NCI-H1417 (cell line): ENCODE results near the gene ZNF19.
"Not testable (repeated sequence)": the region's sequence is repeated elsewhere in the genome, so short reads cannot be mapped to it uniquely, and the experiment has no call there.

Experiments used
- DNase-seq, 3 experiments: peaks; one replicate each; lab custom pipeline; 2025; lab: John Stamatoyannopoulos, UW

The ZNF19 gene

DNA sequence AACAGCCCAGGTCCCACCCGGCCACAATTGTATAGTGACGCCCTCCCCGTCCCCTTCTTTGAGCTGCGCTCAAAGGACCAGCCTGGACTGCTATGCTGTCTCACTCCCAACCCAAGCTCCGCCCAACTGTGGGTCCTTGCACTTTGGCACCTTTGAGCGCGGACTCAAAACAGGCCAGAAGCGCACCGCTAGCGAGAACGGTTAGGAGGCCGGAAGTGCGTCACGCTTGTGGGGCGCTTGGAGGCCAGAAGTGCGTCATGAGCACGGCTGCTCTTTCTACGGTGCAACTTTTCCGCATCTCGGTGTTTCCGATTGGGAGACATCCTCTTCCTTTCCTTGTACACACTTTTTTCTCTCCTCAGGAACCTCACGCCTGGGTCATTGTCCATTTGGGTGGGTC lies at the start of gene ZNF19:
Gene ZNF19, minus strand, starts transcription at position 203 of the 400 bp plus-strand sequence. CDS start 7,210 bp downstream, outside the sequence.
- DNase-seq = no peak

DNA sequence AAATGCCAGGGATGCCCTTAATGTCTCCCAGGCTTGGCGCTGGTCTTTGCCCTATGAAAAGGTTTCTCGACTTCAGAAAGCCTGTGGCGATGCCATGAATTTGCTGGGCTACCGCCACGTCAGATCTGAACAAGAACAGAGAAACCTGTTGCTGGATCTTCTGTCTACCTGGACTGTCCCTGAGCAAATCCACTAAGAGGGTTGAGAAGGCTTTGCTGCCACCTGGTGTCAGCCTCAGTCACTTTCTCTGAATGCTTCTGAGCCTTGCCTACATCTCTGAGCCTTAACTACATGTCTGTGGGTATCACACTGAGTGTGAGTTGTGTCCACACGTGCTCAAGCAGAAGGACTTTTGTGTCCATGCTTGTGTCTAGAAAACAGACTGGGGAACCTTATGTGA lies 48.5 kb upstream of the ZNF19 start:
- peak; percentile 9 to 72 (median 48) for DNase-seq

GRCh38 chr16:71536752-71537499 lies 47.8 kb upstream of the ZNF19 start:
- no peak for DNase-seq

DNA sequence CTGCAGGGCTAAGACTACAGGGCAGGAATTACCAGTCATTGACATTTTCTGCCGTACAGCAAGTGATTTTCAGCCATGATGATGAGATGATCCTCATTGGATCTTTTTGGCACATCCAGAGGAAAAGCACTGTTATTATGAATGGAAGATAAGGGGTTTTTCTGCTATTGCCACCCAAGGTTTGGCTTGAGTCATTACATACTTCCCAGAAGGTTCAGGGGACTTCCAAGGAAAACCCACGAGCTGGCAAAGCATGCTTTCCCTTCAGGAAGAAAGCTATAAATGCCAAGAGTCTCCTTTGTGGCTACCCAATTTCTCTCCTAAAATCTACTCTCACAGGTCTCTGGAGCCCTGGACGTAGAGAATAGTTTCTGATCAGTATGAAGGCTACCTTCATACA lies 43.2 kb upstream of the ZNF19 start:
- no peak for DNase-seq

- no peak for DNase-seq
These were observed 39.7 kb upstream of the ZNF19 start for GRCh38 chr16:71528863-71529262.

GRCh38 chr16:71528257-71528656 lies 39.1 kb upstream of the ZNF19 start:
- DNase-seq = no peak

GRCh38 chr16:71526111-71526631 lies 37.0 kb upstream of the ZNF19 start, which contains the start of gene CHST4:
TSS of gene CHST4 (plus strand) at chr16:71526426. CDS start at chr16:71536678, 10,252 bp downstream.
- DNase-seq = peak; percentile 2 to 53 (median 46)

- no peak for DNase-seq
These were observed 35.7 kb upstream of the ZNF19 start for GRCh38 chr16:71524566-71525553.

DNA sequence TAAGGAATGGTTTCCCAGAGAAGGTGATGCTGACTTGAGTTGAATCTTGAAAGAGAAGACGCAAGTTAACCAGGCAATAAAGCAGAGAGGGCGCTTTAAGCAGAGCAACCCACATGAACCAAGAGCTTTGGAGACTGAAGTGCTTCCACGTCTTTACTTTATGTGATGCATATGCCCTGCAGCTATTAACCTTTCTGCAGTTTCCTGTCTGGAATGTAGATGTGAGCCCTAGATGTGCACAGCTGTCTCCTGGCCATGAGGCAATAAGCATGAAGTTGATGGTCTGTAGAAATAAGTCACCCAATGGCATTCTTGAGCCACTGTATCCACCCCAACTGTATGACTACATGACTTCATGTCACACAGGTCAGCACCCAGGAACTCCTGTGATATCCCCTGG lies 31.4 kb upstream of the ZNF19 start:
- peak in 1 of 3 experiments; percentile 2 for DNase-seq

- peak in 2 of 3 experiments; percentile 2 to 36 for DNase-seq
These were observed 25.9 kb upstream of the ZNF19 start for GRCh38 chr16:71515026-71515425.

GRCh38 chr16:71514476-71514875 lies 25.4 kb upstream of the ZNF19 start:
- DNase-seq = no peak

DNA sequence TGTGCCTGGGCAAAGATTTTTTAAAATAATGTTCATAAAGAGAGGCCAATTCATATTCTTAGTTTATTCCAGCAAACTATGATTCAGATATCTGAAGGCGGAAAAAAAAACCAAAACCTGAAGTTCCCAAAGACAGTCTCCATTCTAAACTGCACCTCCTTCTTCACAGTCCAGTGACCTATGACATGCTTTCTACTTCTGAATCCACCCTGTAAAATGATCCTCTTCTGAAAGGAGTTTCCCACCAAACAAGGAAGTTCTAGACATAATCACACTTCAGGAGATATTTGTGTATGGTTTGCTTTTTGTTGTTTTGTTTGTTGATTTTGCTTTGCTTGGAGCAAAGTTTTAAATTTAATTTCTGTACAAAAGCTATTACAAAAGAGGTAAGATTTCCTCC lies 24.2 kb upstream of the ZNF19 start:
- DNase-seq = no peak

DNA sequence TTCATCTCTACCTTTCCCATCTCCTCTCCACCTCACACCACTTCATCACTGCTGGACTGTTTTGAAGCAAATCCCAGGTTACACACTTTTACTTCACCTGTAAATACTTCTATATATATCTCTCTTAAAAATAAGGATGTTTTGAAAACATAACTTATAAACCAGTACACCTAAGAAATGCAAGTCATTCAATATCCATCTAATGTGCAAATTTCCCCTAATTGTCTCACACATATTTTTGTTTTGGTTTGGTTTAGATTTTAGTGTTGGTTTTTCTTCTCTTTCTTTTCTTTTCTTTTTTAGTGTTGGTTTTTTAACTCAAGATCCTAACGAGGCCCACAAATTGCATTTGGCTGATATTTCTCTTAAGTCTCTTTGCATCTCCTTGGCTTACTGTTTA lies 17.9 kb upstream of the ZNF19 start:
- DNase-seq = no peak

DNA sequence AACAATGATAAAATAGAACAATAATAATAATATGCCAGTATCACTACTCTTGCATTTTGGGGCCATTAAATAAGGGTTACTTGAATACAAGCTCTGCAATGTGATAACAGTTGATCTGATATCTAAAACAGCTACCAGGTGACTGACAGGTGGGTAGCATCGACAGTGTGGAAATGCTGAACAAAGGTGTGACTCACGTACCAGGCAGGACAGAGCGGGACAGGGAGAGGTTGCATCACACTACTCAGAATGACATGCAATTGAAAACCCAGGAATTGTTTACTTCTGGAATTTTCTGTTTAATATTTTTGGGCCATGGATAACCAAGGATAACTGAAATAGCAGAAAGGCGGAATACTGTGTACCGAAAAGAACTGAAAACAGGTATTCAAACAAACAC lies 15.8 kb upstream of the ZNF19 start:
- DNase-seq = no peak

- not testable (repeated sequence) for DNase-seq
These were observed 14.9 kb upstream of the ZNF19 start for GRCh38 chr16:71504051-71504450.

- no peak for DNase-seq
These were observed 12.4 kb upstream of the ZNF19 start for GRCh38 chr16:71501547-71501946.

DNA sequence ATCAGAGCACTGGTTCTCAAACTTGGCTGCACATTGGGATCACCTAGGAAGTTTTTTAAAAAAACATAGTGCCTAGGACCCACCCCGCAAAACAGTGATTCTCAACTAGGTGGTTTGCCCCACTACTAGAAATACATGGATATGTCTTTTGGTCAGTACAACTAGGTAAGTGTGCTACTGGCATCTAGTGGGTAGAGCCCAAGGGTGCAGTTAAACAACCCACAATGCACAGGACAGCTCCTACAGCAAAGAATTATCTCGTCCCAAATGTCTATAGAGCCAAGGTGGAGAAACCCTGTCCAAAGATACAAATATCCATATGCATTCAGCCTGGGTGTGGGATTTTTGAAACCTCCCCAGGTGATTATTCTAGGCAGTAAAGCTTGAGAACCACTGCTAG lies 11.8 kb upstream of the ZNF19 start:
- DNase-seq = no peak

GRCh38 chr16:71499775-71500364 lies 10.7 kb upstream of the ZNF19 start:
- peak in 2 of 3 experiments; percentile 25 to 64 for DNase-seq

DNA sequence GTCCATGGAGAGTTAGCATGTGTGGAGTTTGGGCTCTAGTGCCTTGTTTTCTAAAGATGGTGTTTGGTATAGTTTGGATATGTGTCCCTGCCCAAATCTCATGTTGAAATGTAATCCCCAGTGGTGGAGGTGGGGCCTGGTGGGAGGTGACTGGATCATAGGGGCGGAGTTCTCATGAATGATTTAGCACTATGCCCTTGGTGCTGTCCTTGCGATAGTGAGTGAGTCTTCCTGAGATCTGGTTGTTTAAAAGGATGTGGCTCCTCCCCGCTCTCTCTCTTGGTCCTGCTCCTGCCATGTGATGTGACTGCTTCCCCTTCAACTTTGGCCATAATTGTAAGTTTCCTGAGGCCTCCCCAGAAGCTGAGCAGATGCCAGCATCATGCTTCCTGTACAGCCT lies 8.9 kb upstream of the ZNF19 start:
- DNase-seq = no peak

DNA sequence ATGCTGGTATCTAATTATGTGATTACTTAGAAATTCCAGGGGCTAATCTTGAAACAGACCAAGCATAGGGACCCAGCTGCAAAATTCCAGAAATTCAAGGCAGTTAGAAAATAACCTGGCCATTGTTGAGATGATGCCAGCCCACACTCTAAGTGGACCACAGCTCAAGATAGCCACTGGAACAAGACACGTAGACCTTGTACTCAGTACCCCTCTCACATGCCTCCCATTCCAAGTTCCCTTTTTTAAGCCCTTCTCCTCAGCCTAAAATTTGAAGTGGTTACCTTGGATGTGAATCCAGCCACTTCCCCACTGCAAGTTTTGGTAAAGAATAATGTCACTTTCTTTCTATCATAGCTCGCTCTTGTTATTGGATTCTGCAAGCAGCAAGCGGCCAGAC lies 4.1 kb upstream of the ZNF19 start:
- no peak for DNase-seq

- DNase-seq = no peak
These were observed 3.7 kb upstream of the ZNF19 start for GRCh38 chr16:71492786-71493185.

DNA sequence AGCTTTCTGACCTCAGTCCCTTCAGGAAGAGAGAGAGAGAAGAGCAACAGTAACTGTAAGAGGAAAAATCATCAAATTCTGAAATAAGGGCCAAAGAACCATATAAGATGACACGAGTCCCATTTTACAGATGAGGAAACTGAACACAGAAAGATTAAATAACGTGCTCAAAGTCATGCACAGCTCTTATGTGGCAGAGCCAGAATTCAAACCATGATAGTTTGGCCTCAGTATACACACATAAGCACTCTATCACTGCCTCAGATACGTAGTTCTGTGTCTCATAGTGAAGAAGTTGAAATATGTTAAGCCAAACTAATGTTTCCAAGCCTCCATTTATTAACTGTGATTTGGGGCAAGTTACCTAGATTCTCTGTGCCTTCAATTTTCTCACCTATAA lies 1.9 kb upstream of the ZNF19 start:
- no peak for DNase-seq
